Fibroblast of lung (primary cell): ENCODE results near the gene GNB3. TPM values are rescaled to one million over a fixed set of nuclear protein-coding genes. Genes with fewer than 3 reads are reported as not detected.
A peak's percentile ranks its signal among the peaks of the same experiment; 100 is the strongest.

Experiments used
- DNase-seq, 2 donors: peaks; one replicate each; pipeline versions ENCODE4 v3.0.0 to v3.0.0-alpha.2; 2010; ENCODE audit warnings: low read depth in 2 of 2
- H2AFZ ChIP-seq: 2 replicates; pipeline ENCODE4 v1.5.1; 2012; ENCODE audit warnings: low read length, control low read depth, inconsistent platforms
- H3K27ac ChIP-seq: 2 replicates; pipeline ENCODE4 v1.5.1; 2011; ENCODE audit warnings: low read length, control low read depth; ENCODE audit not compliant: insufficient read depth
- H3K27me3 ChIP-seq: 2 replicates; pipeline ENCODE4 v1.5.1; 2011; ENCODE audit warnings: mild to moderate bottlenecking, low read length; ENCODE audit not compliant: control insufficient read depth, insufficient read depth
- H3K36me3 ChIP-seq: 2 replicates; pipeline ENCODE4 v1.5.1; 2011; ENCODE audit warnings: low read length; ENCODE audit not compliant: control insufficient read depth, insufficient read depth
- H3K4me1 ChIP-seq: 2 replicates; pipeline ENCODE4 v1.5.1; 2011; ENCODE audit warnings: low read length; ENCODE audit not compliant: control insufficient read depth, insufficient read depth; ENCODE audit errors: extremely low read depth
- H3K4me2 ChIP-seq: 2 replicates; pipeline ENCODE4 v1.5.1; 2011; ENCODE audit warnings: low read length, control low read depth; ENCODE audit not compliant: insufficient read depth; ENCODE audit errors: extremely low read depth
- H3K4me3 ChIP-seq, 4 experiments: fragments of 200-600 bp in 1 of 4; sonication (generic) in 1 of 4; replicated peaks in 1 of 4; 2 replicates each; pipeline ENCODE4 v1.5.1; 2011 to 2016; ENCODE audit warnings: low read length in 4 of 4, low read depth in 3 of 4, mild to moderate bottlenecking in 3 of 4, control low read depth in 2 of 4, inconsistent platforms in 1 of 4, mixed read lengths in 1 of 4; ENCODE audit not compliant: insufficient read depth in 1 of 4; ENCODE audit errors: control extremely low read depth in 1 of 4
- H3K79me2 ChIP-seq: 2 replicates; pipeline ENCODE4 v1.5.1; 2012; ENCODE audit warnings: mild to moderate bottlenecking, low read length, inconsistent platforms; ENCODE audit not compliant: control insufficient read depth, insufficient read depth
- H3K9ac ChIP-seq: 2 replicates; pipeline ENCODE4 v1.5.1; 2011; ENCODE audit warnings: mild to moderate bottlenecking, low read length, control low read depth; ENCODE audit not compliant: insufficient read depth
- H3K9me3 ChIP-seq: 2 replicates; pipeline ENCODE4 v1.5.1; 2012; ENCODE audit warnings: low read depth, low read length; ENCODE audit not compliant: control insufficient read depth, insufficient read depth
- H4K20me1 ChIP-seq: 2 replicates; pipeline ENCODE4 v1.5.1; 2011; ENCODE audit warnings: low read length; ENCODE audit not compliant: control insufficient read depth, insufficient read depth; ENCODE audit errors: extremely low read depth
- CTCF ChIP-seq, 2 donors: IDR thresholded peaks in 1 of 2; conservative IDR thresholded peaks in 1 of 2; 1 replicate in 1 of 2; 2 replicates in 1 of 2; pipeline ENCODE4 v1.5.1; 2011 to 2012; ENCODE audit warnings: low read length in 2 of 2, control low read depth in 1 of 2, inconsistent platforms in 1 of 2, low read depth in 1 of 2, mild to moderate bottlenecking in 1 of 2
- EZH2 ChIP-seq: IDR thresholded peaks from 2 replicates; pipeline ENCODE4 v1.5.1; 2012; ENCODE audit warnings: low read length, control low read depth, mild to moderate bottlenecking; ENCODE audit errors: missing control alignments
- polyA plus RNA-seq, 2 donors: library from polyadenylated mRNA; depleted of rRNA in 1 of 2; stranded (reverse) in 1 of 2; unstranded in 1 of 2; fragments of >200 nt; gene quantifications; 2 replicates each; pipeline ENCODE4 v1.2.1, GENCODE V29; 2011 to 2012; ENCODE audit warnings: missing spikeins in 1 of 2
- total RNA-seq: library from RNA; depleted of rRNA; stranded (reverse); fragments of >200 nt; gene quantifications from 2 replicates; pipeline ENCODE4 v1.2.1, GENCODE V29; 2014

GNB3 gene
- total and polyA plus RNA-seq, 2 donors (not counting 1 experiment from before 2014, with no cell fraction given): 1.7 to 2.7 TPM

DNA sequence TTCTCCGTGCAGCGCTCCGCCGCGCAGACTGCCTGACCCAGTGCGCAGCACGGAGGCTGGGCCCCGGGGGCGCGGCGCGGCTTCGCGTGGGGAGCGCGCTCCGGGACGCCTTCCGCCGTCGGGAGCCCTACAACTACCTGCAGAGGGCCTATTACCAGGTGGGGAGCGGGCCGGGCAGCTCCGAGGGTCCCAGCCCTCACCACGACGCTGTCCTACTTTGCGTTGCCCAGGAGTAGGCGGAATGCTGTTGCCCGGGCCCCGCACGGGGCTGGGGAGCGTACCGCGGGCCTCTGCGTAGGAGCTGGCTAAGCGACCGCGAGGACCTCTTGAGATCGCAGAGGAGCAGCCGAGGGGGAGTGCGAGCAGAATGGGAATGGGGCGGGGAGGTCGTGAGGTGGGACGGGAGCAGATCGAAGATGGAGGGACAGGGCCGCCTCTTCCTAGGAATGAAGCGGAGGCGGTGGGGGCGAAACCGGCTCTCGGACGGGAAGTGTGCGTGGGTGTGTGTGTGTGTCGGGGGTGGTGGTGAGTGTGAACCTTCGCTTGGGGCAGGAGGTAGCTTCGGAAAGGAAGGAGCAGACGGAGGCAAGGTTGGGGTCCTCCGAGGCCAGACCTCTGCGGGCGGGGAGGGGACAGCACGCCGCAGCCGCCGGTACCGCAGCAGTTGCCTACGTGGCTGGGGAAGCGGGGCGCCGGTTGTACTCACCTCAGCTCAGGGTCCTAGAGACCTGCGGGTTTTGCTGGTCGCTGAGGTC lies 11.8 kb upstream of the GNB3 start:
- H3K9me3 ChIP-seq: no peaks in the 10 kb centered on the region
- TF ChIP-seq EZH2 (no peak), CTCF (conservative IDR thresholded peaks at IDR 0.05 in 1 of 2, IDR thresholded peaks at IDR 0.05 in 1 of 2; ENCODE audit: low read depth in 1 of 2, low read length in 2 of 2) (no peak)
- H3K27ac ChIP-seq: peak overlapping the region; percentile 90
- peaks cover 26% of the 10 kb centered on the region for H3K36me3 ChIP-seq
- H3K9ac ChIP-seq: peak overlapping the region; percentile 91
- peaks cover 18% of the 10 kb centered on the region for H3K4me1 ChIP-seq
- H3K27me3 ChIP-seq: no peaks in the 10 kb centered on the region
- H3K4me2 ChIP-seq: peak overlapping the region; percentile 88
- peak overlapping the region; percentile 73 to 97 (median 94) for H3K4me3 ChIP-seq
- peaks cover 26% of the 10 kb centered on the region for H3K79me2 ChIP-seq
- no peaks in the 10 kb centered on the region for H4K20me1 ChIP-seq
- DNase-seq: peak; percentile 57 to 65
- H2AFZ ChIP-seq: peak overlapping the region; percentile 61

DNA sequence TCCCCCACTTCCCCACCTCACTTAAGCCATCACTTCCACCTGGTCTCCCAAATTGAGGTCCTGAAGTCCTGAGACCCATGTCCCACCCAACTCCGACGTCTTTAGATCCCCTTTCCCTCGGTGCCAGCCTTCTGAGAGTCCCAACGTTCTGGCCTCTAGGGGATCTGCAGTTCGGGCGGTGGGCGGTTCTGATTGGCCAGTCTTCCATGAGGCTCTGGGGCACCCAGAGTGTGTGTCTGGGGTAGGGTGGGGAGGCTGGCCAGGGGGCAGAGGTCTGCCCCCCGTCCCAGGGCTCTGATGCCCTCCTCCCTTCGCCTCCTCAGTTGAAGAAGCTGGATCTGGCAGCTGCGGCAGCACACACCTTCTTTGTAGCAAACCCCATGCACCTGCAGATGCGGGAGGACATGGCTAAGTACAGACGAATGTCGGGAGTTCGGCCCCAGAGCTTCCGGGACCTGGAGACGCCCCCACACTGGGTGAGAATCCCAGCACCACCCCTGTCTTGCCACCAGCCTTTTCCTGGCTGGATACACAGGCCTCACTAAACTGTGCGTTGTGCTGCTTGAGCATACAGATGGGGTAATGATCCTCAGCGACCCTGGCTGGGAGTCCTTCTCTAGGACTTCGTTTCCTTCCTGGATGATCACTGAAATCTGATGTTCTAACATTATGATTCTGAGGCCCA lies 11.0 kb upstream of the GNB3 start:
- no peak for DNase-seq
- H3K27me3 ChIP-seq: no peaks in the 10 kb centered on the region
- H4K20me1 ChIP-seq: no peaks in the 10 kb centered on the region
- peak overlapping the region; percentile 88 for H3K4me2 ChIP-seq
- peaks cover 26% of the 10 kb centered on the region for H3K79me2 ChIP-seq
- peaks cover 17% of the 10 kb centered on the region for H3K4me1 ChIP-seq
- peaks cover 26% of the 10 kb centered on the region for H3K36me3 ChIP-seq
- peak overlapping the region; percentile 73 to 97 (median 94) for H3K4me3 ChIP-seq
- no peaks in the 10 kb centered on the region for H3K9me3 ChIP-seq
- peak overlapping the region; percentile 91 for H3K9ac ChIP-seq
- TF ChIP-seq CTCF (conservative IDR thresholded peaks at IDR 0.05 in 1 of 2, IDR thresholded peaks at IDR 0.05 in 1 of 2; ENCODE audit: low read depth in 1 of 2, low read length in 2 of 2) (peak in 1 of 2 donors; percentile 28), EZH2 (no peak)
- H3K27ac ChIP-seq: peak overlapping the region; percentile 90
- peak overlapping the region; percentile 61 for H2AFZ ChIP-seq

DNA sequence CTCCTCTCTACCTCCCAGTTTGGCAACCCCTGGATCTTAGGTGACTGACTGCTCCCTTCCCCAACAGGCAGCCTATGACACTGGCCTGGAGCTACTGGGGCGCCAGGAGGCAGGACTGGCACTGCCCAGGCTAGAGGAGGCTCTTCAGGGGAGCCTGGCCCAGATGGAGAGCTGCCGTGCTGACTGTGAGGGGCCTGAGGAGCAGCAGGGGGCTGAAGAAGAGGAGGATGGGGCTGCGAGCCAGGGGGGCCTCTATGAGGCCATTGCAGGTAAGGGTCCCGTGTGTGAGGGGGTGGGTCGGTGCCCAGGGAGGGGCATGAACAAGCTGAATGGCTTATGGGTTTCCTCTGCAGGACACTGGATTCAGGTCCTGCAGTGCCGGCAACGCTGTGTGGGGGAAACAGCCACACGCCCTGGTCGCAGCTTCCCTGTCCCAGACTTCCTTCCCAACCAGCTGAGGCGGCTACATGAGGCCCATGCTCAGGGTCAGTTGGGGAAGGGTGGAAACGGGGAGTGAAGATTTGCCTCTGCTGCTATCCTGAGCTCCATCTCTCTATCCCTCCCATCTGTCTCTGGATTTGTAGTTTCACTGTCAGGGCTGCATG lies 10.3 kb upstream of the GNB3 start:
- TF ChIP-seq CTCF (conservative IDR thresholded peaks at IDR 0.05 in 1 of 2, IDR thresholded peaks at IDR 0.05 in 1 of 2; ENCODE audit: low read depth in 1 of 2, low read length in 2 of 2) (no peak), EZH2 (no peak)
- H3K9ac ChIP-seq: no peak overlapping the region
- H3K9me3 ChIP-seq: no peaks in the 10 kb centered on the region
- no peaks in the 10 kb centered on the region for H3K27me3 ChIP-seq
- no peak overlapping the region for H2AFZ ChIP-seq
- H3K4me1 ChIP-seq: peaks cover 10% of the 10 kb centered on the region
- peaks cover 26% of the 10 kb centered on the region for H3K79me2 ChIP-seq
- peak overlapping the region; percentile 88 for H3K4me2 ChIP-seq
- H3K4me3 ChIP-seq: peak overlapping the region; percentile 73 to 97 (median 94)
- no peaks in the 10 kb centered on the region for H4K20me1 ChIP-seq
- DNase-seq: no peak
- peaks cover 26% of the 10 kb centered on the region for H3K36me3 ChIP-seq
- no peak overlapping the region for H3K27ac ChIP-seq
